GM18505 (cell line): ENCODE data around the gene MIP.
"Not testable (repeated sequence)": the region's sequence is repeated elsewhere in the genome, so short reads cannot be mapped to it uniquely, and the experiment has no call there.

Experiments used
- ATAC-seq: cut with Tn5 transposase; IDR thresholded peaks from one replicate; pipeline ENCODE4 v1.9.1; 2021; ENCODE audit not compliant: unreplicated experiment
- POLR2A ChIP-seq: IDR thresholded peaks from 4 replicates; pipeline ENCODE4 v1.6.1; 2011; ENCODE audit warnings: borderline replicate concordance; ENCODE audit not compliant: insufficient read depth, insufficient read length; ENCODE audit errors: extremely low read depth

Gene MIP

DNA sequence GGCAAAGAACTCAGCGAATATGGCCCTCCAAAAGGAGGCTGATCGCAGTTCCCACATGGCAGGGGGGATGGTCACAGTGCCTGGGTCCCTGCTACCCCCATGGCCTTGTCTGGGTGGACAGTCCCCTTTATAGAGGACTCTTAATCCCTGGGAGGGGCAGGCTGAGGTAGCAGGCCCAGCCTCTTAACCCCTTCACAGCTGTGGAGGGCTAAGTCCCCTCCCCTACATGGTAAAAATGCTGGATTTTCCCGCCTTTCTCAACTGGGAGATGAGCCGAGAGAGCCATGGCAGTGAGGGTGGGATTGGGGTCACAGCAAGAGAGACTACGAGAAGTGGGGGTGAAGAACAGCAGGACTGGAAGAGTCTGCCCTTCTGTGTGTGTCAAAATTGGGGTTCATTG lies at the start of gene MIP:
MIP (minus strand) TSS at position 101 of the 400 bp plus-strand sequence; CDS start at position 57, 44 bp downstream.
- TF ChIP-seq POLR2A = no peak
- no peak for ATAC-seq

DNA sequence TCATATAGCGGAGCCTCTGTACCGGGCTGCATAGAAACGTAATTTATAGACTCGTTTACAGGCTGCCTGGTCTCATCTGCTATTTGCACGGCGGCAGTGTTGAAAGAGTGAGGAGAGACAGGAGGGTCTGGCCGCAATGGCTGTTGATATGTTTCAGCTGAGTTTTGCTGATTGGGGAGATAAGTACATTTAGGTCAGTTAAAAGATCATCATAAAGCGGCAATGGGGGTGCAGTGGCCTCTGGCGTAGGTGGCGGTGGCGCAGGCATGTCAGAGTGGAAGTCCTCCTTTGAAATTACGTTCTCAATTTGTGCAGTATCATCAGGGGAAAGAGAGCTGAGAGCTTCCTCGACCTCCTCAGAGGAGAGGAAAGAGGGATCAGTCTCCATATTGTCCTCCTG lies 45.4 kb upstream of the MIP start:
- not testable (repeated sequence) for ATAC-seq

DNA sequence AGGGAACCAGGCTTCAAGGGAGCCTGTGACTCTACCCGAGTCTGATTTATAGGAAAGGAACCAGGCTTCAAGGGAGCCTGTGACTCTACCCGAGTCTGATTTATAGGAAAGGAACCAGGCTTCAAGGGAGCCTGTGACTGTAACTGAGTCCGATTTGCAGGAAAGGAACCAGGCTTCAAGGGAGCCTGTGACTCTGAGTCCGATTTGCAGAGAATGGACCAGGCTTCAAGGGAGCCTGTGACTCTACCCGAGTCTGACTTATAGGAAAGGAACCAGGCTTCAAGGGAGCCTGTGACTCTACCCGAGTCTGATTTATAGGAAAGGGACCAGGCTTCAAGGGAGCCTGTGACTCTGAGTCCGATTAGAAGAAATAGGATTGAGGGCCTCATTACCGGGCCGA lies 45.0 kb upstream of the MIP start:
- ATAC-seq = not testable (repeated sequence)

- ATAC-seq = not testable (repeated sequence)
Observed at GRCh38 chr12:56498126-56498902, 43.9 kb upstream of the MIP start.

- ATAC-seq = not testable (repeated sequence)
Observed at GRCh38 chr12:56496704-56497103, 42.2 kb upstream of the MIP start.

- not testable (repeated sequence) for ATAC-seq
Observed at GRCh38 chr12:56494481-56494880, 40.0 kb upstream of the MIP start.

DNA sequence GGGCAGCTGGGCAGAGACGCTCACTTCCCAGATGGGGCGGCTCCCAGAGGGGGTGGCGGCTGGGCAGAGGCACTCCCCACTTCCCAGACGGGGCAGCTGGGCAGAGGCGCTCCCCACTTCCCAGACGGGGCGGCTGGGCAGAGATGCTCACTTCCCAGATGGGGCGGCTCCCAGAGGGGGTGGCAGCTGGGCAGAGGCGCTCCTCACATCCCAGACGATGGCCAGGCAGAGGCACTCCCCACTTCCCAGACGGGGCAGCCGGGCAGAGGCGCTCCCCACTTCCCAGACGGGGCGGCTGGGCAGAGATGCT lies 39.6 kb upstream of the MIP start:
- not testable (repeated sequence) for ATAC-seq

DNA sequence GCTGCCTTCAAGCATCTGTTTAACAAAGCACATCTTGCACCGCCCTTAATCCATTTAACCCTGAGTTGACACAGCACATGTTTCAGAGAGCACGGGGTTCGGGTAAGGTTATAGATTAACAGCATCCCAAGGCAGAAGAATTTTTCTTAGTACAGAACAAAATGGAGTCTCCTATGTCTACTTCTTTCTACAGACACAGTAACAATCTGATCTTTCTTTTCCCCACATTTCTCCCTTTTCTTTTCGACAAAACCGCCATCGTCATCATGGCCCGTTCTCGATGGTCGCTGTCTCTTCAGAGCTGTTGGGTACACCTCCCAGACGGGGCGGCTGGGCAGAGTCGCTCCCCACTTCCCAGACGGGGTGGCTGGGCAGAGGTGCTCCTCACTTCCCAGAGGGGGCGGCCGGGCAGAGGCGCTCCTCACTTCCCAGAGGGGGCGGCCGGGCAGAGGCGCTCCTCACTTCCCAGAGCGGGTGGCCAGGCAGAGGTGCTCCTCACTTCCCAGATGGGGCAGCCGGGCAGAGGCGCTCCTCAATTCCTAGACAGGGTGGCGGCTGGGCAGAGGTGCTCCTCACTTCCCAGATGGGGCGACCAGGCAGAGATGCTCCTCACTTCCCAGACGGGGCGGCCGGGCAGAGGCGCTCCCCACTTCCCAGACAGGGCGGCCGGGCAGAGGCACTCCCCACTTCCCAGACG lies 39.1 kb upstream of the MIP start:
- ATAC-seq = not testable (repeated sequence)

DNA sequence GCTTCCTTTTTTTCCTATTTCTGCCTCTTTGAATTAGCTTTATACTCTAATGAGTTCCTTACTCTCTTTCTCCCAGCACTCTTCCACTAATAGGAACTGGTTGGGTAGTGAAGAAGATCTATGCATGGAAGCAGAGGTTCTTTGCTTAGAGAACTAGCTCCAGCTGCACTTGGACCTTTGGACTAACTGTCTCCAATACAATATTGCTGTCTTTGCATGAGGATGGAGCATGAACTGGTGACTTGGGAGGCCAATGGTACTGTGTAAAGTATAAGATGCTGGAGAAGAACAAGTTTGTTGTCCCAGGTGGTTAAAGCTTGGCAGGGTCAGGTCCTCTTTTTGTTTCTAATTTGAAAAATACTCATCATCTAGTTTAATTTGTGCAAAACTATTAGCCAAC lies 35.9 kb upstream of the MIP start:
- ATAC-seq = no peak
- no peak for TF ChIP-seq POLR2A

DNA sequence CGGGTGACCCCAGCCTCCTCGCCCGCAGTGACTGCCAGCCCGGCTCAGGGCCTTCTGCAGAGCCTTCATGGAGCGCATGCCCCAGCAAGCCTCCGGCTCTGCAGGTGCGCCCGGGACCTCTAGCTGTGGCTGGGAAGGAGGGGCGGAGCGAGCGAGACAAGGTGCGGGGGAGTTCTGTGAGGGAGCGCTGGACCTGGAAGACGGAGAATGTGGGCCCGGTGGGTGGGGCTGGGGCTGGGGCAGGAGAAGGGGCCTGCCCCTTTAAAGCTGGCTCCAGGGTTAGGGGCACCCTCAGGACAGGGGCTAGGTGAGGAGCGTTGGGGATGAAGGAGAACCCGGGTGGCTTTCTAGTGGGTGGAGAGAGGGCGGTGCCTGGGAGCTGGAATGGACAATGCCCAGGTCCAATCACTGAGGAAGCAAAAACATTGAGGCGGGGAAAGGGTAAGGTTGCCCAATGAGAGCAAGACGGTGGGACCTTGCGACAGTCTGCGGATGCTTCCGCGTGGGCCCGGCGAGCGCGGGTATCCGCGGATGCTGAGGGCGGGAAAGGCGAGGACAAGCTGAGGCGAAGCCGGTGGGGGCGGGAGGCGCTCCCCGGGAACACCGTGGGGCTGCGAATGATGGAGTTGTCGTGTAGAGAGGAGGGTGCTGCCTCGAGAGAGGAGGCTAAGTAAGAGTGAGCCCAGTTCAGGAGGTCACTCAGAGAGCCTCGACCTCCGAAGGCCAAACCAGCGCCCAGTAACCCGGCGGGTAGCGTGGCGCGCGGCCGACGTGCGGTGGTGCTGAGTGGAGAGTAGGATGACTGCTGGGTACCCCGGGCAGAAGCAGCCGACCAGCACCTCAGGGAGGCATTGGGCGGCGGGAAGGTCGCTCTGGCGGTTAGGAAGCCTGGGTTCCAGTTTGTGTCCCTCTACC lies 33.8 kb upstream of the MIP start, which contains the start of gene GLS2:
GLS2 (minus strand) TSS at position 121 of the 915 bp plus-strand sequence; CDS start at position 78, 43 bp downstream.
- ATAC-seq = peak; percentile 70
- no peak for TF ChIP-seq POLR2A

GRCh38 chr12:56487448-56488040 lies 33.1 kb upstream of the MIP start:
- ATAC-seq = peak; percentile 14
- TF ChIP-seq POLR2A = no peak

GRCh38 chr12:56486694-56487093 lies 32.2 kb upstream of the MIP start:
- no peak for ATAC-seq
- TF ChIP-seq POLR2A = no peak

- TF ChIP-seq POLR2A = no peak
- ATAC-seq = no peak
Observed at GRCh38 chr12:56484566-56484965, 30.1 kb upstream of the MIP start.

DNA sequence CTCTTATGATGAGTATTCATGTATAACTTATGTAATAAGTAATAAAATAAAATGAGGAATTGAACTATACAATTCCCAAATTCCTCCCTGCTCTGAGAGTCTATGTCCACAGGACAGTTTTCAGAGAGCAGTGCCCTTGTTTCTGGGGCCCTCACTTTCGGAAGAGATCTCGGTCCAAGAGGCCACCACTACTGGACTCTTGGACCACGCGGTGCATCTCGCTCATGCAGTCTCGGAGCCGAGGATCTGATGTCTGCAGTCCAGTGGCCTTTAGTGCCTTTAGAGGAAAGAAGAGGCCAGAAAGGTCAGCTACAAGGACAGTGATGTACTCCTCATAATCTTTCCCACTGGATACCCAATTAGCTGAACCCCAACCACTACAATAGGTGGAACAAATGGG lies 25.2 kb upstream of the MIP start:
- ATAC-seq = no peak
- TF ChIP-seq POLR2A = no peak
